ENCODE measurements around the gene PLVAP.
A peak's percentile ranks its signal among the peaks of the same experiment; 100 is the strongest.

Gene PLVAP

GRCh38 chr19:17304386-17305215 is 72.5 kb downstream of the PLVAP start:
- no peak for DNase-seq (ENCODE audit: low read depth in 2 of 3, low spot score in 1 of 3)

DNA sequence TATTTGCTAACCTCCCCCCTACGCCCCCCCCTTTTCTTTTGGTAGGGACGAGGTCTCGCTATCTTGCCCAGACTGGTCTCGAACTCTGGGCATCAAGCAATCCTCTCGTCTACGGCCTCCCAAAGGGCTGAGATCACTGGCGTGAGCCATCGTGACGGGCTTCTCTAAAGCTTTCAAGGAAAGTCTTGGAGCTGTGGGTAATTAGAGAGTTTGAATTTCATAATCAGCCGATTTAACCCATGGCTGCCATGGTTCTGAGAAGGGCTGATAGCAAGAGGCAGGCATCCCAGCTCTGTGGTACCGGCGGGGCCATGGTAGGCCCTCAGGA is 73.2 kb downstream of the PLVAP start:
- DNase-seq (ENCODE audit: low read depth in 2 of 3, low spot score in 1 of 3) = no peak

GRCh38 chr19:17303167-17303939 is 73.8 kb downstream of the PLVAP start, which contains the start of gene ABHD8:
TSS of gene ABHD8 (minus strand) at chr19:17303425. CDS start at chr19:17301616, 1,809 bp downstream.
- DNase-seq (ENCODE audit: low read depth in 2 of 3, low spot score in 1 of 3) = peak; percentile 89 to 95 (median 93)

DNA sequence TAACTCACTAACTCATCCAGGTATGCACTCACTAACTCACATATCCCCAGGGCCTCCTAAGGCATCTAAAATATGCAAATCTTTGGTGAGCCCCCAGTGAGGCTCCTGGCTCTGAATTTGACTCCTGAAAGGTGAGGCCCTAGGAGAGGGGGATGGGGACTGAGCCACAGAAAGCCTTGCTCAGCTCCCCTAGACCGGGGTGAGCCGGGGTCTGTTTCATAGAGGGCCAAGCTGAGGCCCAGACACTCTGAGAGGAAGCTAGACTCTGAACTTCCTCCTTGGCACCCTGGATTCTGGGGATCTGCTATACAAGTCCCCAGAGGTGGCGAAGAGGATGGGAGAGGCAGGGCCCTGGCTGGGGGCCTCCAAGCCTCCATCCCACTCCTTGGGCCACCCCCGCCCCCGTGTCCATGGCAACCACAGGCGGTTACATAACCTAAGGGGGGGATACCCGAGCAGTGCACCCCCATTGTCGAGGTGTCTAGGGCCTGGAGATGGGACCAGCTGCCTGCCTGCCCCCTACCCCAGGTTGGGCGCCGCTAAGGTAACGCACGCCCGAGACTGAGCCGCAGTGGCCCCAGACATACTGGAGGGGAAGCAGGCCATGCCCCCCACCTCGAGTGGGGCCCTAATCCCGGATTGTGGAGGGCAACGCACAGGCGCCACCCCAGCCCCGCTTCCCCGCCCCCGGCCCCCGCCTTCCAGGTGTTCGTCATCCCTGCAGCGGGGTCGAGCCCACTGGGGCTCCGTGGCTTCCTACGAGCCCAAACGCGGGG is 74.6 kb downstream of the PLVAP start:
- no peak for DNase-seq (ENCODE audit: low read depth in 2 of 3, low spot score in 1 of 3)

All from stimulated activated CD4-positive, alpha-beta T cell treated with anti-CD3 and anti-CD28 coated beads, Interleukin-12 subunit alpha, Interleukin-12 subunit beta, amount 100 ng/mL, for 48 hours (primary cell).